K562 (cell line): ENCODE results near the gene AK2. TPM values are rescaled to one million over a fixed set of nuclear protein-coding genes. Genes with fewer than 3 reads are reported as not detected.

Experiments used
- FOXK1 ChIP-seq: sonication (generic); formaldehyde crosslinking; IDR thresholded peaks from 2 replicates; pipeline ENCODE4 v1.8.0; 2022; ENCODE audit warnings: missing genetic modification reagents, mild to moderate bottlenecking, borderline replicate concordance
- MTA2 ChIP-seq: fragments of 450-650 bp; IDR thresholded peaks from 2 replicates; pipeline ENCODE4 v1.6.1; 2016; ENCODE audit warnings: low read depth
- NEUROD1 ChIP-seq: fragments of 150-350 bp; IDR thresholded peaks from 2 replicates; pipeline ENCODE4 v1.6.1; 2014; ENCODE audit warnings: borderline replicate concordance, low read length, low read depth; ENCODE audit not compliant: partially characterized antibody
- NFE2L1 ChIP-seq: fragments of 450-650 bp; IDR thresholded peaks from 2 replicates; pipeline ENCODE4 v1.6.1; 2016; ENCODE audit warnings: missing genetic modification characterization, low read depth, mild to moderate bottlenecking, missing compliant biosample characterization, moderate library complexity, borderline replicate concordance
- PRPF4 ChIP-seq: fragments of 200-400 bp; formaldehyde crosslinking; IDR thresholded peaks from one replicate; pipeline ENCODE4 v1.6.1; 2017; ENCODE audit warnings: low read length, low read depth, mild to moderate bottlenecking; ENCODE audit not compliant: insufficient read depth, poor library complexity, severe bottlenecking
- ZBED1 ChIP-seq: IDR thresholded peaks from 2 replicates; pipeline ENCODE4 v1.6.1; 2014
- ZBTB9 ChIP-seq: fragments of 450-650 bp; formaldehyde crosslinking; IDR thresholded peaks from 2 replicates; pipeline ENCODE4 v1.4.0; 2020; ENCODE audit warnings: mild to moderate bottlenecking, moderate library complexity
- ZNF232 ChIP-seq: sonication (generic); formaldehyde crosslinking; IDR thresholded peaks from 2 replicates; pipeline ENCODE4 v1.8.0; 2022; ENCODE audit warnings: mild to moderate bottlenecking, missing genetic modification reagents
- ZNF57 ChIP-seq: fragments of 450-650 bp; formaldehyde crosslinking; IDR thresholded peaks from 2 replicates; pipeline ENCODE4 v1.4.0; 2020; ENCODE audit warnings: mild to moderate bottlenecking, moderate library complexity
- ZSCAN32 ChIP-seq: fragments of 450-650 bp; formaldehyde crosslinking; IDR thresholded peaks from 2 replicates; pipeline ENCODE4 v1.4.0; 2020; ENCODE audit warnings: mild to moderate bottlenecking, moderate library complexity
- polyA plus RNA-seq, 8 experiments: library from polyadenylated mRNA; depleted of rRNA in 4 of 8; stranded (reverse) in 5 of 8; unstranded in 3 of 8; fragments of >200 nt; fragmentation: Nextera tagmentation in 2 of 8; fragmentation: Illumina TruSeq in 1 of 8; extraction: Ambion mirVana in 2 of 8; extraction: Trizol in 1 of 8; gene quantifications; 2 replicates each; pipeline versions ENCODE4 v1.2.1 to v1.2.3, GENCODE V29; 2011 to 2014; ENCODE audit warnings: inconsistent platforms in 1 of 8, missing spikeins in 1 of 8
- total RNA-seq, 7 experiments: library from RNA; depleted of rRNA in 6 of 7; stranded (reverse); fragments of >200 nt in 6 of 7; fragmentation: Illumina TruSeq in 2 of 7; extraction: Trizol in 2 of 7; gene quantifications; 2 replicates each; pipeline versions ENCODE4 v1.2.1 to v1.2.3, GENCODE V29; 2011 to 2021; ENCODE audit warnings: low replicate concordance in 1 of 7
- TF ChIP-seq, protein P1 (sequence below): sonication (generic); formaldehyde crosslinking; IDR thresholded peaks from 2 replicates; pipeline ENCODE4 v1.8.0; 2022; ENCODE audit warnings: mild to moderate bottlenecking, missing genetic modification reagents
- TF ChIP-seq, protein P2 (sequence below), 2 experiments: fragments of 450-650 bp in 1 of 2; sonication (generic) in 1 of 2; formaldehyde crosslinking in 1 of 2; IDR thresholded peaks; 2 replicates each; pipeline versions ENCODE4 v1.7.1 to v1.9.0; 2016 to 2022; ENCODE audit warnings: inconsistent platforms in 1 of 2, mild to moderate bottlenecking in 1 of 2, missing genetic modification reagents in 1 of 2

The AK2 gene
- total and polyA plus RNA-seq, 9 of the 15 experiments (the other 6 are each of a cell fraction or from before 2014, with no cell fraction given), result 105 to 1,050 (median 509) TPM

GRCh38 chr1:33050221-33051076, 13.8 kb upstream of the AK2 start (continued):
- TF ChIP-seq ZBTB9 (no peak; the same call in 1 of the 2 replicates), FOXK1 (CRISPR knock-in tag) (no peak), ZSCAN32 (CRISPR knock-in tag) (no peak; the same call in 1 of the 2 replicates), ZNF232 (no peak), MTA2 (no peak), PRPF4 (no peak), ZBED1 (no peak), ZNF57 (CRISPR knock-in tag) (no peak), NFE2L1 (tag) (no peak), NEUROD1 (peak; percentile 20)
- TF ChIP-seq, protein P1, sequence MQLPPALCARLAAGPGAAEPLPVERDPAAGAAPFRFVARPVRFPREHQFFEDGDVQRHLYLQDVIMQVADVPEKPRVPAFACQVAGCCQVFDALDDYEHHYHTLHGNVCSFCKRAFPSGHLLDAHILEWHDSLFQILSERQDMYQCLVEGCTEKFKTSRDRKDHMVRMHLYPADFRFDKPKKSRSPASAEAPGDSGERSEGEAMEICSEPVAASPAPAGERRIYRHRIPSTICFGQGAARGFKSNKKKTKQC (CRISPR knock-in tag), result no peak
- TF ChIP-seq, protein P2, sequence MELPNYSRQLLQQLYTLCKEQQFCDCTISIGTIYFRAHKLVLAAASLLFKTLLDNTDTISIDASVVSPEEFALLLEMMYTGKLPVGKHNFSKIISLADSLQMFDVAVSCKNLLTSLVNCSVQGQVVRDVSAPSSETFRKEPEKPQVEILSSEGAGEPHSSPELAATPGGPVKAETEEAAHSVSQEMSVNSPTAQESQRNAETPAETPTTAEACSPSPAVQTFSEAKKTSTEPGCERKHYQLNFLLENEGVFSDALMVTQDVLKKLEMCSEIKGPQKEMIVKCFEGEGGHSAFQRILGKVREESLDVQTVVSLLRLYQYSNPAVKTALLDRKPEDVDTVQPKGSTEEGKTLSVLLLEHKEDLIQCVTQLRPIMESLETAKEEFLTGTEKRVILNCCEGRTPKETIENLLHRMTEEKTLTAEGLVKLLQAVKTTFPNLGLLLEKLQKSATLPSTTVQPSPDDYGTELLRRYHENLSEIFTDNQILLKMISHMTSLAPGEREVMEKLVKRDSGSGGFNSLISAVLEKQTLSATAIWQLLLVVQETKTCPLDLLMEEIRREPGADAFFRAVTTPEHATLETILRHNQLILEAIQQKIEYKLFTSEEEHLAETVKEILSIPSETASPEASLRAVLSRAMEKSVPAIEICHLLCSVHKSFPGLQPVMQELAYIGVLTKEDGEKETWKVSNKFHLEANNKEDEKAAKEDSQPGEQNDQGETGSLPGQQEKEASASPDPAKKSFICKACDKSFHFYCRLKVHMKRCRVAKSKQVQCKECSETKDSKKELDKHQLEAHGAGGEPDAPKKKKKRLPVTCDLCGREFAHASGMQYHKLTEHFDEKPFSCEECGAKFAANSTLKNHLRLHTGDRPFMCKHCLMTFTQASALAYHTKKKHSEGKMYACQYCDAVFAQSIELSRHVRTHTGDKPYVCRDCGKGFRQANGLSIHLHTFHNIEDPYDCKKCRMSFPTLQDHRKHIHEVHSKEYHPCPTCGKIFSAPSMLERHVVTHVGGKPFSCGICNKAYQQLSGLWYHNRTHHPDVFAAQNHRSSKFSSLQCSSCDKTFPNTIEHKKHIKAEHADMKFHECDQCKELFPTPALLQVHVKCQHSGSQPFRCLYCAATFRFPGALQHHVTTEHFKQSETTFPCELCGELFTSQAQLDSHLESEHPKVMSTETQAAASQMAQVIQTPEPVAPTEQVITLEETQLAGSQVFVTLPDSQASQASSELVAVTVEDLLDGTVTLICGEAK (IDR thresholded peaks at IDR 0.05), result no peak
- TF ChIP-seq, protein P2 (CRISPR knock-in tag; IDR thresholded peaks at IDR 0.05), result no peak
